Stimulated activated naive CD8-positive, alpha-beta T cell treated with anti-CD3 and anti-CD28 coated beads, Interleukin-15, Interleukin-2, amounts not matched to agents 100 ng/mL and 50 ng/mL, for 24 hours (primary cell): ENCODE results near the gene CST7.
"Not testable (repeated sequence)": the region's sequence is repeated elsewhere in the genome, so short reads cannot be mapped to it uniquely, and the experiment has no call there.

Experiments
- H3K27ac Mint-ChIP-seq: one replicate; pipeline ENCODE4 v1.8.0; 2021; ENCODE audit warnings: mild to moderate bottlenecking, mixed read lengths
- H3K27me3 Mint-ChIP-seq: one replicate; pipeline ENCODE4 v1.8.0; 2021; ENCODE audit warnings: mixed read lengths
- H3K36me3 Mint-ChIP-seq: one replicate; pipeline ENCODE4 v1.8.0; 2021; ENCODE audit warnings: low read depth, mixed read lengths
- H3K4me1 Mint-ChIP-seq: one replicate; pipeline ENCODE4 v1.8.0; 2021; ENCODE audit warnings: low read depth, mixed read lengths
- H3K4me3 Mint-ChIP-seq: one replicate; pipeline ENCODE4 v1.8.0; 2021; ENCODE audit warnings: mild to moderate bottlenecking, mixed read lengths
- H3K9me3 Mint-ChIP-seq: one replicate; pipeline ENCODE4 v1.8.0; 2021; ENCODE audit warnings: mixed read lengths

The CST7 gene

DNA sequence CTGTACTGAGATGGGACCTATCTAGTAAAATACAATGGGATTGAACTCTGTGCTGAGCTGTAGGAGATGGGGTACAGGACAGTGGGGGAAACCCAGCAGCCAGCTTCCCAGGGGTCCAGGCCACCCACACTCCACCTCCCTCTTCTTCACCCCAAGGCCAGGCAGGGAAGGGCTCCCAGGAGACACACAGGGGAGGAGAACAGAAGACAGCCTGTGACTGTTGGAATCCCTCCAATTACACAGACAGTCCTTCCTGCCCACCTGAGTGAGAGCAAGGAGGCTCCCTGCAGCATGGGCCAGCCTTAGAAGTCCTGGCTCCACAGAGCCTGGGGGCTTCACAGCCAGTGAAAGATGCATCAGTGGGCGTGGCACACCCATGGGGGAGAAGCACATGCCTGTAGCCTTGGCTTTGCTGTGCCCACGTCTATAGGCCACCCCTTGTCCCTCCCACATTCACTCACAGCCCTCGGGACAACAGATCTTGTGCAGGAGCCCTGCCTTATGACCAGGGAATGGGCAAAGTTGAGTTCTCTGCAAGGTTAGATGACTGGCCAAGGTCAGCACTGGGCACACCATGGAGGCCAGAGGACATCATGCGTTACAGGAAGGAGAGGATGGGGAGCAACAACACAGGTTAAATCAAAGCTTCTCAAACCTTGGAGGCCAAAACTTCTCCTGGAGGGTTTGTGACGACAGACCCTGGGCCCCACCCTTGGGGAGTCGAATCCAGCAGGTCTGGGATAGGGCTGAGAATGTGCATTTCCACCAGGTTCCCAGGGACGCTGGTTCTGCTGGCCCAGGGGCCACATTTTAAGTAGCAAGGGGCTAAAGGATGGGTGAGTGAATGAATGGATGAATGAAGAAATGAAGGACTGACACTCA lies 12.3 kb upstream of the CST7 start:
- no peaks in the 10 kb centered on the region for H3K27me3 Mint-ChIP-seq

DNA sequence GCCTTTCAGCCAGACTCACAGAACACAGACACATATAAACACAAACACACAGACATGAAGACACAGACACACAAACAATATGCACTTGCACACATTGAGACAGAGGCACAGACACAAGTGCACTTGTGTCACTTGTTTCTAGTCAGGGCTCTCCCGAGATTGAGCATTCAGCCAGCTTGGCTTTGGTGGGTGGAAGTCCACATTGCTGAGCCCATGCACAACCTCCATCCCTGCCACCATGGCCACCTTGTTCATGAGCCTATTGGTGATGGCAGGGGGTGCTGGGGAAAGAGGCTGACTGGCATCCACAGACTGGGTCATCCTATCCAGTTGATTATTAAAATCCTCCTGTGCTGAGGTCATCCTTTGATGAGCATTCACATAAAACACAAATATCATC lies 11.5 kb upstream of the CST7 start:
- H3K4me3 Mint-ChIP-seq, result no peak overlapping the region
- peaks cover 11% of the 10 kb centered on the region for H3K36me3 Mint-ChIP-seq
- peaks cover 14% of the 10 kb centered on the region for H3K4me1 Mint-ChIP-seq
- no peak overlapping the region for H3K27ac Mint-ChIP-seq
- H3K27me3 Mint-ChIP-seq, result no peaks in the 10 kb centered on the region
- H3K9me3 Mint-ChIP-seq, result peaks cover 23% of the 10 kb centered on the region

More for the DNA sequence above, 12.3 kb upstream of the CST7 start:
- H3K36me3 Mint-ChIP-seq, result peaks cover 6% of the 10 kb centered on the region
- peaks cover 16% of the 10 kb centered on the region for H3K9me3 Mint-ChIP-seq
- no peak overlapping the region for H3K27ac Mint-ChIP-seq
- H3K4me1 Mint-ChIP-seq, result peaks cover 21% of the 10 kb centered on the region
- H3K4me3 Mint-ChIP-seq, result no peak overlapping the region

DNA sequence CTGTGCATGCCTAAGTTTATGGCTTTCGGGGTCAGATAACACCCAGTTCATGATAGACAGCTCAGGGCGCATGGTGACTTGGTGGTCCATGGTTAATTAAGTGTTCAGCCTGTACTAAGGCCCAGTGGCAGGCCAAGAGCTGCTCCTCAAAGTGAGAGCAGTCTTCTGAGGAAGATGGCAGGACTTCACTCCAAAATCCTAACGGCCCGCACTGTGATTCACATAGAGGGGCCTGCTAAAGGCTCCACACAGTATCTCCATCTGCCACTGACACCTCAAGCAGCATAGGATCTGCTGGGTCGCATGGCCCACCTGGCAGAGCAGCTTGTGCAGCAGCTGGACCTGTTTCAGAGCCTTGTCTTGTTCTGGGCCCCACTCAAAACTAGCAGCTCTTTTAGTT lies 10.6 kb upstream of the CST7 start:
- H3K9me3 Mint-ChIP-seq, result peaks cover 20% of the 10 kb centered on the region
- H3K36me3 Mint-ChIP-seq, result peaks cover 11% of the 10 kb centered on the region
- no peak overlapping the region for H3K4me3 Mint-ChIP-seq
- H3K4me1 Mint-ChIP-seq, result peaks cover 9% of the 10 kb centered on the region
- H3K27me3 Mint-ChIP-seq, result no peaks in the 10 kb centered on the region
- H3K27ac Mint-ChIP-seq, result no peak overlapping the region

DNA sequence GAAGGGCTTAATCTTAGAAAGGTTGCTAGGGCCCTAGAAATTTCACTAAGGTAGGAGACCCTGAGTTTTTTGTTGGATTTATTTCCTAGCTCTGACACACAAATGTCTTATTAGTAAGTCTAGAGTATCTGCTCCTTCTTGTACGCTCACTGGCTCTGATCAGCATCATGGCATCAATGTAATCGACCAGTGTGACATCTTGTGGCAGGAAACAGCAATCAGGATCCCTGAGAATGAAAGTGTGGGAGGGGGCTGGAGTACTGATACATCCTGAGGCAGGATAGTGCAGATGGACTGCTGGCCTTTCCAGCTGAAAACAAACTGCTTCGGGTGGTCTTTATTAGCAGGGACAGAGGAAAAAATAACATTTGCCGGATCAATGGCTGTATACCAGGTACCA lies 10.0 kb upstream of the CST7 start:
- peaks cover 9% of the 10 kb centered on the region for H3K4me1 Mint-ChIP-seq
- H3K36me3 Mint-ChIP-seq, result peaks cover 13% of the 10 kb centered on the region
- H3K27ac Mint-ChIP-seq, result no peak overlapping the region
- H3K9me3 Mint-ChIP-seq, result peaks cover 25% of the 10 kb centered on the region
- no peak overlapping the region for H3K4me3 Mint-ChIP-seq
- H3K27me3 Mint-ChIP-seq, result no peaks in the 10 kb centered on the region

DNA sequence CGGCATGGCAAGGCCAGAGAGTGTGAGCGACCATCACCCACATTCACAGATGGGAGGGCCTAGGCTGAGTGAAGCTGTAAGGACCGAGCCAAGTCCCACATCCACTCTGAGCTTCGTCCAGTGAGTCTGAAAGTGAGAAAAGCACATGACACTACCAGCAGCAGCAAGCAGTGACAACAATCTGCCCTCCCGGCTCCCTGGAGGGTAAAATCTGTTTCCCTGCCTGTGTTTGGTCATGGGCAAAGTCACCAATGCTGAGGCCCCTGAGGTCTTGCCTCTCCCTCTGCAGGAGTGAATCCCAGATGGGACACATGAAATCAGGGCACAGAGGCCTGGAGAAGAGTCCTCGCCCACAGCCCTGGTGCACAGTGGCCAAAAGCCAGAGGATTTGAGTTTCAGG lies 6.4 kb upstream of the CST7 start:
- H3K4me3 Mint-ChIP-seq, result no peak overlapping the region
- no peak overlapping the region for H3K27ac Mint-ChIP-seq
- peaks cover 52% of the 10 kb centered on the region for H3K9me3 Mint-ChIP-seq
- H3K36me3 Mint-ChIP-seq, result peaks cover 45% of the 10 kb centered on the region
- no peaks in the 10 kb centered on the region for H3K27me3 Mint-ChIP-seq
- H3K4me1 Mint-ChIP-seq, result peaks cover 16% of the 10 kb centered on the region

DNA sequence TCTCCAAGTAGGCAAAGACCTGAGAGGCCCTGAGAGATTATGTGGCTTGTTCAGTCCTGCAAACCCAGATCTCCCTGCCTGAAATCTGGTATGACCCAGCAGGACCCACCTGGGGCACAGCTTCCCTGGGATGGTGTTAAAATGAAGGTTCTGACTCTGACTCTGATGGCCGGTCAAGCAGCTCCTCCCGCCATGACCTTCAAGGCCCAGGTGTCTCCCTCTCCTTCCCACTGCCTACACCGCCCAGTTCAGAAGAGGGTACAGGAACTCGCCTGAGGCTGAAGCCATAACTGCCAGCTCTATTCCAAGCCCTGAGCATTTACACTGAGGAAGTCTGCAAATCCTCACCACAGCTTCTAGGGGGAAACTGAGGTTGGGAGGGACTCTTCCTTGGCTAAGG lies 5.9 kb upstream of the CST7 start:
- H3K27ac Mint-ChIP-seq, result no peak overlapping the region
- H3K27me3 Mint-ChIP-seq, result no peaks in the 10 kb centered on the region
- H3K36me3 Mint-ChIP-seq, result peaks cover 50% of the 10 kb centered on the region
- no peak overlapping the region for H3K4me3 Mint-ChIP-seq
- H3K9me3 Mint-ChIP-seq, result peaks cover 52% of the 10 kb centered on the region
- peaks cover 21% of the 10 kb centered on the region for H3K4me1 Mint-ChIP-seq

DNA sequence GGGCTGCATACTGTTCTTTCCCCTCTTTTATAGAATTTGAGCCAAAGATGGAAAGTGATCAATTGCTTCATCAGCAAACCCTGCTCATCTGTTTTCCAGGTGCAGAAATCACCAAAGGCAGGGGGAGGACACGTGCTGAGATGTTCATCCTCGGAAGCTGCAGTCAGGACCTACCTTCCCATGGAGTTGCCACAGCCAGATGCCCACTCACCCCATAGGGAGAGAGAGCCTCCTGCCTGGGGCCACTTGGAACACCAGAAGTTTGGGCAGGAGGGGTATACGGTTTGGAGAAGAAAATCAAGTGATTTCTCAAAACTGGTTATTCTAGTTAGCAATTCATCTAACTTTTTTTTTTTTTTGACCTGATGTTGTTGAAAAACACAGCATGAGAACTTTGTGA lies 5.3 kb upstream of the CST7 start:
- Mint-ChIP-seq H3K36me3 (peaks cover 50% of the 10 kb centered on the region), H3K9me3 (peaks cover 52% of the 10 kb centered on the region), H3K4me1 (peaks cover 26% of the 10 kb centered on the region), H3K4me3 (no peak overlapping the region), H3K27ac (no peak overlapping the region), H3K27me3 (no peaks in the 10 kb centered on the region)

DNA sequence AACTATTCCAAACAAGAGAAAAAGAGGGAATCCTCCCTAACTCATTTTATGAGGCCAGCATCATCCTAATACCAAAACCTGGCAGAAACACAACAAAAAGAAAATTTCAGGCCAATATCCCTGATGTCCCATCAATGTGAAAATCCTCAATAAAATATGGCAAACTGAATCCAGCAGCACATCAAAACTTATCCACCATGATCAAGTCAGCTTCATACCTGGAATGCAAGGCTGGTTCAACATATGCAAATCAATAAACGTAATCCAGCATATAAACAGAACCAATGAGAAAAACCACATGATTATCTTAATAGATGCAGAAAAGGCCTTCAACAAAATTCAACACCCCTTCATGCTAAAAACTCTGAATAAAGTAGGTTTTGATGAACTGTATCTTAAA lies 2.7 kb upstream of the CST7 start:
- peaks cover 43% of the 10 kb centered on the region for H3K4me1 Mint-ChIP-seq
- peaks cover 44% of the 10 kb centered on the region for H3K36me3 Mint-ChIP-seq
- peak overlapping the region; percentile 43 for H3K27ac Mint-ChIP-seq
- H3K27me3 Mint-ChIP-seq, H3K4me3 Mint-ChIP-seq: not testable (repeated sequence)
- peaks cover 43% of the 10 kb centered on the region for H3K9me3 Mint-ChIP-seq

DNA sequence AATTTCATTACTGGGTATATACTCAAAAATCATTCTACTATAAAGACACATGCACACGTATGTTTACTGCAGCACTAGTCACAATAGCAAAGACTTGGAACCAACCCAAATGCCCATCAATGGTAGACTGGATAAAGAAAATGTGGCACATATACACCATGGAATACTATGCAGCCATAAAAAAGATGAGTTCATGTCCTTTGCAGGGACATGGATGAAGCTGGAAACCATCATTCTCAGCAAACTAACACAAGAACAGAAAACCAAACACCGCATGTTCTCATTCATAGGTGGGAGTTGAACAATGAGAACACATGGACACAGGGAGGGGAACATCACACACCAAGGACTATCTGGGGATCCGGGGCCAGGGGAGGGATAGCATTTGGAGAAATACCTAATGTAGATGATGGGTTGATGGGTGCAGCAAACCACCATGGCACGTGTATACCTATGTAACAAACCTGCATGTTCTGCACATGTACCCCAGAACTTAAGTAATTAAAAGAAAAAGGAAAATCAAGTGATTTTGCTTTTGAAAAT lies 602 bp upstream of the CST7 start:
- H3K27me3 Mint-ChIP-seq, result not testable (repeated sequence)

DNA sequence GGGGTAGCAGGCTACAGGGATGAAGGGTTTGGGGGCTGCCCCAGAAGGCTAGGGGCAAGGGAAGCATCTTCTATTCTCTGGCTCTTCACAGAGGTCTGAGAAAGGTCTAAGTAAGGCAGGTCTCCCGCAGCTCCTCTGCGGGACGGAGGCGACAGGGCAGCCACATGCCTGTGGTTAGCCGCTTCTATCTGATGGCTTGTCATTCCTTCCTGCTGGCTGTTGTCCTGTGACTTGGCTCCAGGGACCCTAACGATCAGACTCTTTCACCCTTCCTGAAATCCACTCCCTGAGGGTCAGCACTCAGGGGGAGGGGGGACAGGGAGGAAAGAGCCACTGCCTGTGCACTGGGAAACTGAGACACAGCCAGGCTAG lies 673 bp downstream of the CST7 start:
- H3K36me3 Mint-ChIP-seq, result peaks cover 51% of the 10 kb centered on the region
- H3K27ac Mint-ChIP-seq, result peak overlapping the region; percentile 98
- peak overlapping the region; percentile 92 for H3K4me3 Mint-ChIP-seq
- H3K27me3 Mint-ChIP-seq, result no peaks in the 10 kb centered on the region
- H3K4me1 Mint-ChIP-seq, result peaks cover 72% of the 10 kb centered on the region
- peaks cover 19% of the 10 kb centered on the region for H3K9me3 Mint-ChIP-seq

More for the DNA sequence above, 602 bp upstream of the CST7 start:
- peaks cover 49% of the 10 kb centered on the region for H3K36me3 Mint-ChIP-seq
- peaks cover 60% of the 10 kb centered on the region for H3K4me1 Mint-ChIP-seq
- peaks cover 32% of the 10 kb centered on the region for H3K9me3 Mint-ChIP-seq
- peak overlapping the region; percentile 98 for H3K27ac Mint-ChIP-seq
- H3K4me3 Mint-ChIP-seq, result peak overlapping the region; percentile 92

DNA sequence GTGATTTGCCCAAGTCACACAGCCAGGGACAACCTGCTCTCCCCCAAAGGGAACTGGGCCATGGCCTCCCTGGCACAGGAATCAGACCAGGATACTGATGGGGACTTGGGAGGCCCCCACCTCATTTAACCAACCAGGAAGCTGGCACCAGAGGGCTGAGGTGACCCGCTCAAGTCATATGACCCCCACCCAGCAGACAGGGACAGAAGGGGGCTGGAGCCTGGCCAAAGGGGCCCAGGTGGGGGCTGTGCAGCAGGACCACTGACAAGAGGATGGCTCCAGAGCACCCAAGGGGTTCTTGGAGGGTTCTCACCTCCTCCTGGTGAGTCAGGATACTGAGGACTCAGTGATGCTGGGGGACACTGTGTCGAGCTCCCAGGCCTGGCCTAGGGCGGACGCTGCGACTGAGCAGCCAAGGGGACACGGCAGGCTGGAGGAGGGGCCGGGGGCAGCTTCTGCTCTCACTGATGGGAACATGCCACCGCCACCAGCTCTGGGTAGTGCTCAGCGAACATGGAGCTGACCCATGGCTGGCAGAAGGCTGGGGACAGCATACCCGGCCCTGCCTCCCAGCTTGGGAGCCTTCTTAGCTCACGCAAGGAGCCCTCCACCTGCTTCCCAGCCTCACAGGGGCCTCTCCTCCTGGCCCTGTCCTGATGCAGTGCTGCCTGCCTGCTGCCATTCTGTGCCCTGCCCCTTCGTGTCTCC lies 1.2 kb downstream of the CST7 start:
- Mint-ChIP-seq H3K9me3 (peaks cover 16% of the 10 kb centered on the region), H3K36me3 (peaks cover 53% of the 10 kb centered on the region), H3K4me1 (peaks cover 76% of the 10 kb centered on the region), H3K27ac (peak overlapping the region; percentile 98), H3K27me3 (no peaks in the 10 kb centered on the region), H3K4me3 (peak overlapping the region; percentile 92)

DNA sequence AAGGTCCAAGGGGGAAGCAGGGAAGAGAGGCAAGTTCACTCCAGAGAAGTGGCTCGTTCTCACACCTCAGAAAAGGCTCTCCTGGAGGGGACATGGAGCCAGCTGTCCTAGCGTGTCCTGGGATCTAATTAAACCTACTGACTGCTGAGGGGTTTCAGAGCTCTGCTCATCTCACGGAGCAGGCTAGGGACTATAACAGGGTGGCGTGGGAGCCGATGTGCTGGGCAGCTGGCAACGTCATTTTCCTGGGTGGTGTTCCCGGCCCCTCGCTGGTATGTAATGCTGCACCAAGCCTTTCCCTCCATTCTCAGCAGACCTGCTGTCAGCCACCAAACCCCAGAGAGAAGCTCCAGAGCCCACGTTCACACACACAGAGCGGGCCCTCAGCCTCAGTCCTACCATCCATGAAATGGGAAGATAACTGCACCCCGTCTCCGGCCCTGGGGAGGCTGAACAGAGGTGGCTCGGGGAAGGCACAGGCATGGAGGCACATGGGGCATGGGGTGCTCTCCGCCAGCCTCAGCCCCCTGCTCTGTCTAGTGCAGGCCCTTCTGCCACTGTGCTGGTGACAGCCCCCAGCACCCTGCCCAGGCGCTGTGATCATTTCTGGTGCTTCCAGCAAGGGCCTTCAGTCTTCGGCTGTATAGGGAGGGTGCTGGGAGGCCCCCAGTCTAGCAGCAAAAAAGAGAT lies 1.9 kb downstream of the CST7 start:
- H3K27ac Mint-ChIP-seq, result no peak overlapping the region
- H3K9me3 Mint-ChIP-seq, result peaks cover 9% of the 10 kb centered on the region
- peaks cover 53% of the 10 kb centered on the region for H3K36me3 Mint-ChIP-seq
- peaks cover 75% of the 10 kb centered on the region for H3K4me1 Mint-ChIP-seq
- peak overlapping the region; percentile 92 for H3K4me3 Mint-ChIP-seq
- H3K27me3 Mint-ChIP-seq, result no peaks in the 10 kb centered on the region

DNA sequence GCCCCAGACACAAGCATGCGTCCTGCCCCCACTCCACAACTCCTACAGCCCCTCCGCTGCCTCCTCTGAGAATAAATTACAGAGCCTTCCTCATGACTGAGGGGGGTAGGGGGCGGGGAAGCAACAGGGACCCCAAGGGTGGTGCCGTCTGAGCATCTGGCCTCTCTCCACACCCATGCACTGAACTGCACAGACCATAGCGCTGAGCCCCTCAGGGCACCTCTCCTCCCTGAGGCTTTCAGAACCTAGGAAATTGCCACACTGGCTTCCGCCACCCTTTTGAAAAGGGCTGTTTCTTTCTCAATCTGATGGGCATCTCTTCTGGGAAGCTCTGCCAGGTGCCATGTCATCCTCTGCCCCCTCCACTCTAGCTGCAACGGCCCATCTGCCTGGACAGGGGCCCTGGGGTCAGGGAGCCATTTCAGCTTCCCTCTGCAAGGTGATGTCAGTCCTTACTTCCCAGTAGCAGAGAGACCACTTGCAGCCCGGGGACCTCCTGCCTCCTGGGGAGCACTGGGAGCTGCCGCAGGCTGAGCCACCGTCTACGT lies 2.5 kb downstream of the CST7 start:
- Mint-ChIP-seq H3K4me1 (peaks cover 75% of the 10 kb centered on the region), H3K4me3 (peak overlapping the region; percentile 92), H3K36me3 (peaks cover 48% of the 10 kb centered on the region), H3K27ac (peak overlapping the region; percentile 52), H3K9me3 (peaks cover 8% of the 10 kb centered on the region), H3K27me3 (no peaks in the 10 kb centered on the region)

DNA sequence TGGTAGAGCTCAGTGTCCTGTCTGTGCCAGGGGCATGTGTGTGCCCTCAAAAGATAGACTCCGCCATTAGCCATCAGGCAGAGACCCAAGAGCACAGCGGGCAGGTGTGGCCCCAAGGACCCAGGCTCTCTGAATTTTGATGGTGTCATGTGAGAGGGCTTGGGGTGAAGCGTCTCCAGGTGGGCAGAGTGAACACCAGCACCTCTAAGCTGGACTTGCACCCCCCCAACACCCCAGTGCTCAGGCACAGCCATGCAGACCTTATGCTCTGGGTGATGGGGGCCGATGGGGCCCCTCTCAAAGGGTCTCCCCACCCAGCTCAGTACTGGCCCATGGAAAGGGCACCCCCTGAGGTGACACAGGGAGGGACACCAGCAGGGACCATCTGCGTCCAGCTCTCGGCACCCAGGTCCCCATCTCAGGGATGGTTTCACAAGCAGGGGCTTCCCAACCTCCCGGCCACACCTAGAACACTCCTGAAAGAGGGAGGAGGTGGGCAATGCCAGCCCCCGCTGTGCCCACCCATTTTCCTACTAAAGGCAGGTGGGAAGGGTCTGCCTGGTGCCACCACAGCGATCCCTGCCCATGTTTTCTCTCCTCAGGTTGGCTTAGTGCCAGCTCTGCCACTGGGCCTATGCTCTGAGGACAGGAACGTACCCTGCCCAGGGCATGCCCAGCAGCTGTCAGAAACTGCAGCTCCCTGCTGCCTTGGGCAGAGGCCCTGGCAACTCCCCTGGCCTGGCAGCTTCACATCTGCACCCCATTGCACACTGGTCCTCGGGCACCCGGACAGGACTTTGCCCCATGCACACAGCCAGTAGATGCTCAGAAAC lies 3.5 kb downstream of the CST7 start:
- no peaks in the 10 kb centered on the region for H3K27me3 Mint-ChIP-seq
- no peaks in the 10 kb centered on the region for H3K9me3 Mint-ChIP-seq
- peak overlapping the region; percentile 92 for H3K4me3 Mint-ChIP-seq
- peak overlapping the region; percentile 75 for H3K27ac Mint-ChIP-seq
- H3K4me1 Mint-ChIP-seq, result peaks cover 67% of the 10 kb centered on the region
- H3K36me3 Mint-ChIP-seq, result peaks cover 38% of the 10 kb centered on the region
